GM18909 (cell line): Measurements from ENCODE around the gene CACNA2D3.

Experiments used
- ATAC-seq: cut with Tn5 transposase; IDR thresholded peaks from one replicate; pipeline ENCODE4 v1.9.1; 2021; ENCODE audit warnings: mild to moderate bottlenecking; ENCODE audit not compliant: unreplicated experiment, poor library complexity

Gene CACNA2D3

DNA sequence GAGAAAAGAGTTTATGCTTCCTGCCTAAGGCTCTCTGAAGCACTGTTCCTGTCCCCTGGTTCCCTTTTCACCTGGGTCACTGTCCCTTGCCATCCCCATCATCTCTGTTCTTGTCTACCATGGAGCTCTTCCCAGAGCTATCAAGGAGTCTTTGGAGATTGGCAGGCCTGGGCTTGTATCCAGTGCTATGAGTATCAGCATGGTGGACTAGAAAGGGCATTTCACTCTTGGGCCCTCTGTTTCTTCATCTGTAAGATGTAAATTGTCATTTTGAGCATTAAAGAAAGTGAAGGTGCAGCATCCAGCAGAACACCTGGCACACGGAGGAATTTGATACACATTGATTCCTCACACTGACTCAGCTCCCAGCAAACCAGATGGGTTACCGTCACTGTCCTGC, 388.2 kb downstream of the CACNA2D3 start:
- no peak for ATAC-seq

DNA sequence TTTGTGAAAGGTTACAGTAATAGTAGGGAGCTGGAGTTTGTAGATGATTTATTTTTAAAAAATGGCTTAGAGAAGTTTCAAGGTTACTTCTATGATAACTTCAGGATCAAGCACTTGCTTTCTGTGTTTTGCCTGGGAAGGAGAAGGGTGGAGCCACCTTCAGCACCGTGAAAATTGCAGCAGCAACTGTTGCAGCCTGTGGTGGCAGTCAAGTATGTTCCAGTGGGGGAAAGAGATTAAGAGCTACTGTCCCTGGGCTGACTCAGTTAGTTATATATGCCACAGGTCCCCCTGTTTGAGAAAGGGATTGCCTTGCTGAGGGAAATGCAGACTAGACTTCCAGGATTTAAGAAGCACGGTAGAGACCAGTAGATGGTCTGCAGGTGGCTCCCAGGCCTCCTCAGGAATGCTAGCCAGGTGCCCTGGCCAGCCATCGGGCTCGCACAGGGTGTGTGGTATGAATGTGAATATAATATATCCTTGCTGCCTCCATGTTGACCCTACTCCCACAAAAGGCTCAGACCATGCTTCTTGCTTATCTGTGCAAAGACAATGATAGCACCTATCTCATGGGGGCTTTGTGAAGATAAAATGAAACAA, 389.5 kb downstream of the CACNA2D3 start:
- no peak for ATAC-seq

DNA sequence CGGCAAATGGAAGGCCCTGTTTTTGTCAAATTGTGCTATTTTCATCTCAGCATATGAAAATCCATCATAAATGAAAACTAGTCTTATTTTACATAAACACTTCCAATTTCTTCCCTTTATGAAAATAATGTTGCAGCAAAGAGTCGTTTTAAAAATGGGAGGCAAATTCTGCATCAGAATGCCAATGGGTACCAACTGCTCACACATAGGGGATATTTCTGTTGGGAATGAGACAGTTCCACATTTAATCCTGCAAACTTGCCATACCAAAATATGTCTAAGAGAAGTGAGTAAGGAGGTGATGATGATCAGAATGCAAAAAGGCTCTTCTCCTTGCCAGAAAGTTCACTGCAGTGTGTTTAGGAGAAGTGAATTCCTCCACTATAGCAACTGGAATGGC, 391.7 kb downstream of the CACNA2D3 start:
- no peak for ATAC-seq

DNA sequence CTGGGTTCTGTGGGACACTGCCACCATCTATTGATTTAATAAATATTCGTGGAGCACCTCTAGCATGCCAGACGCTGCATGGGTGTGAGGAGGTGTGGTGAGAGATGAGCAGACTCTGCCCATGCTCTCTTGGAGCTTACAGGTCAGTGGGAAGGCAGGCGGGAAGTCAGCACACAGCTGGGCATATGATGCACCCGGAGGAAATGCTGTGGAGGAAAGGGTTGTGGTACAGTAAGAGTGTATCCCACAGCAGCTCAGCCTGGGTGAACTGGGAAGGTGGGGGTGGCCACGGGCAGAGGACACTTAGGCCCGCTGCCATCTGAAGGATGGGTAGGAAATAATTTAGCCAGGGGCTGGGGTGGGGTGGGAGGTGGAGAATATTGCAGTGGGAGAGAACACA, 392.1 kb downstream of the CACNA2D3 start:
- no peak for ATAC-seq

DNA sequence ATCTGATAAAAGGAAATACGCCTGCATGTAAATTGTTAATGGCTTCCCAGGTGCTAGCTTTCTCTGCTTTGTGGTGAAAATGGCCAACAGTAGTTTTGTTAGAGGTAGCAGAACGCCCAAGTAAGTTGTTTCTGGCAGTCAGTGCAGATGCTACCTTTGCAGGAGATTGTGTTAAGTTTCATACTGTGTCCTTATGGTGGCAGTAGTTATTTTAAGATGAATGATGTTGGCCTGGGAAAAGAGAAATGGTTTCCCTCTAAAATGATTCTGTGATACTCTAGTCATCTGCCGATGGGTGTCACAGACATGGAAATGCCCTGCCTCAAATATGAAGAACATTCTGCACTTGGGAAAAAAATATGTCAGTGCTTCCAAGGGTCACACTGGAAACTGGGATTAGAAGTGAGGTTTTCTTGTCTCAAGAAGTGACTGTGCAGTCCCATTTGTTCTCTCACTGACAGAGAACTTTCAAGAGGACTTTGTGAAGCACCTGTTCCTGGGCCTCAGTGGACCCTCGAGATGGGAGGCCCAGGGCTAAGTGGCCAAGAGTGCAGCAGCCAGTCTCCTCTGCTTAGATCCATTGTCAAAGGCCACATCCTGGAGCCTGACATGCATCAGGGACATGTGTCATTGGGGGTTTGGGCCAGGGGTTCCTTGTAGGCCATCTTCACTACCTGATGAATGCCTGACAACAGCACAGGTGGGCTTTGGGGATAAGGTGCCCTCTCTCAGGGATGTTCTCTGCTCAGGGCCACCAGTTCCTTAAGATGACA, 393.3 kb downstream of the CACNA2D3 start:
- ATAC-seq = no peak

DNA sequence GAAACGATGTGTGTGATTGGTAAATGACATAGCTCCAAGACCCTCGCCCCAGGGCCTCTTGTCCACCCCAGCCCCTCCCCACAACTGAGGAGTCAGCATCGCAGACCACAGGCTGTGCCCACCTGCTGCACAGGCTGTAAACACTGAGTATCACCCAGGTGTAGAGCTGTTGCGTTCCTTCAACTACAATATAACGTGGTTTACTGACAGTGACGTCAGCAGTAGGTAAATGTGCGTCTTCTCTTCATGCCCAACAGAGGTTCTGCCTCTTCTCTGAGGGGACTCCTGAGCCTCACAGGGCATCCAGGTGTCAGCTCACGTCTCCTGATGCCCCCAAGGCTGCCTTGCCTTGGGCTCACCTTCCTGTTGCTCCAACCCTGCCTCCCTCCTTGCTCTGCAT, 395.1 kb downstream of the CACNA2D3 start:
- ATAC-seq = no peak

DNA sequence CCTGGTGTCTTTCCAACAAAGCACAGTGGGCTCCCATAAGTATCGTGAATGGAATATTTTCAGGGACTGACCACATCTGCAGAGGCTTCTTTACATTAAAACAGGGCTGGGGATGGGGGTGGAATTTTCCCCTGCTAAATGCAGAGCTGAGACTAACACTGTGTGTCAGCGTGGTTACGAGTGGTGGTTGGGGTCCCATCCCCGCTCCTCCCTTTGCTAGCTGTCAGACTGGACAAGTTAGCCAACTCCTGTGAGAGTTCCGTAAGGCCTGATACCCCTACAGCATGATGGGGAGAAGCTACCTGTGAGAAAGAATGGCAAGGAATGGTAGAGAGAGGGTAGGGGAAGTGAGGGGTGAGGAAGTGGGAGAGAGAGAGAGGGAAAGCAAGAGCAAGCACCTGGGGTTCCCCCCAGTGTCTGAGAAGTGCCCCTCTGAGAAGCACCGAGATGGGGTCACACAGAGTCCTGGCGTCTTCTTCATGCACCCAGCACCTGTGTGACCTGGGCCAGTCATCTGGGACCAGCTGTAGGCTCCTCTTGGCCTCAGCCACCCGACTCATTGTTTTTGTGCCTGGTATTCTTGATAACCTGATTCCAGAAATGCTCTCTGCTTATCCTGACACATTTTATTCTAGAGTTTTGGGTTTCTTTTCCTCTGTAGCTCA, 395.8 kb downstream of the CACNA2D3 start:
- ATAC-seq = no peak

DNA sequence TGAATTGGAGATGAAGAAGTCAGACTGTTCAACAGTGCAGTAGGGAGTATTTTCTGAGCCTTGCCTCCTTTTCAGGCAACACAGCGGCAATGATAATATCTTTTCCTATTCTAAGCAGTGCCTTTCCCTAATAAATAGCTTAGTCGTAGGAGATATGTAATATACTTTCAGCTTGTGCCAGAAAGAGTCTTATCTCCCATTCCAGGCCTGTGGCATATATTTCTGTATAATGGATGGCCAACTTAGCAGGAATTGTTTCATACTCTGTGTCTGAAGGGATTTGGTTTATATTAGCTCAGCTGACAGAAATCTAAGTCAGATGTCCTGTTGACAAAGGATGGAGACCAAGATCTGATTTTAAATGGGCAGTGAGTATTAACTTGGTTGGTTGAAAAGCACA, 397.1 kb downstream of the CACNA2D3 start:
- no peak for ATAC-seq

DNA sequence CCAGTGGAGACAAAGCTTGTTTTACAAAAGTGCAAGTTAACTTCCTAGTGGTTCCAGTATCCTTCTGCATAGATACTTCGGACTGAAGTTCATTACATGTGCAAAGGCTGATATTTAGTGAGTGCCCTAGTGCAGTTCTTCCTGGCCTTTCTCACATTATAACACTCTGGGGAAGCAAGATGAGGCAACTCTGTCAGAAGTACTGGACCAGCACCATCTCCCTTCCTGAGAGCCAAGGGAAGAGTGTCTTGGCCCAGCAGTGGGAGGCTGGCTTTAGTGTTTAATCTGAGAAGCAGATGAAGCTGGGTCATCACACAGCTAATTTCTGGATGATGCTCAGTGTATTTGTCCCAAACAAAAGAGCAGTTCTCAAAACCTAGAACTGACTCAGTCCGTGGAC, 397.7 kb downstream of the CACNA2D3 start:
- no peak for ATAC-seq

DNA sequence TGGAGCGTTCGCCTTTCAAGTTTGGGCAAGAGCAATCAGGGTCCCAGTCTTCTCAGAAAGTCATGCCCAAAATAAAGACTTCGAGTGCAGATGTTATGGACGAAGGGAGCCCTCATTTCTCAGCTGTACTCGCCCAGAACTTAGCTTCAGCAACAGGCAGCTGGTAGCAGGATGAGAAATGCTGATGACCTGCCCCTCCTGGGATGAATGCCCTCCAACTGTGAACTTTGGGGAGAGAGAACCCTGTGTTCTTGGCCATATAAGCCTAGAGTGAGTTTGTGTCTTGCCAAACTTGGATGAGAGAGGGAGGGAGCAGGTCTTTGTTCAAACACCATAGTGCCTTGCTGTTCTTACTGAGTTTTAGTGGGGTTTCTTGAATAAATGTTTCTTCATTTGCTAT, 405.2 kb downstream of the CACNA2D3 start:
- ATAC-seq = no peak

DNA sequence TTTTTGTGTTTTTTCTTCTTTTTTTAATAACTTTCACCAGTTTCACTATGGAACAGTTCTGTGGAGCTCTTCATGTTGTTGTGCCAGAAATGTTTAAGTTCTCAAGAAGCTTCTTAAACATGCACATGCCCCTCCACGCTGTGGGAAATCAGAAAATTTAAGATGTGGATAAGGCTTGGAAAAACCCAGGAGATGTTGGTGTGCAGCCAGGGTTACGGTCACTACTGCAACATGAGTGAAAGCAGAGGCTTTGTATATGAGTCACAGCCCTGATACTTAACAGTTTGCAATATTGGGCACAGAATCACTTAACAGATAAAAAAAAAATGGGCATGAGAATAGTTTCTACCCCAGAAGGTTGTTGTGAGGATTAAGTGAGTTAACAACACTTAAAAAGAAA, 405.6 kb downstream of the CACNA2D3 start:
- ATAC-seq = no peak

DNA sequence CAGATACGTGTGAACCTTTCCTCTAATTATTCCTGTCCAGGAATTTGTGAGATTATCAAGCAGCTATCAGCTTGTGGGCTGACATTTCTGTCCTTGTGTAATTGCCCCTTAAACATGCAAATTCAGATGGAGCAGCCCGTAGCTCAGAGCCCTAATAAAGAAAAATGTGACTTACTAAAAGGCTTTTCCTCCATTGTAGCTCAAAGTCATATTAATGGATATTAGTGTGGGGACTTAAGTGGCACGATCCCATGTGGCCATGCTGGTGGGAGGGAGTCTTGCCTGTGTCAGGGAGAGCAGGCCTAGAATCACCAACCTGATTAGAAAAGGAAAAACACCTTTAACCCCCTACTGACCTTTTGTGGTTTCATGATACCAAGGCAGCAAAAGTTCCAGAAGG, 406.3 kb downstream of the CACNA2D3 start:
- ATAC-seq = no peak

DNA sequence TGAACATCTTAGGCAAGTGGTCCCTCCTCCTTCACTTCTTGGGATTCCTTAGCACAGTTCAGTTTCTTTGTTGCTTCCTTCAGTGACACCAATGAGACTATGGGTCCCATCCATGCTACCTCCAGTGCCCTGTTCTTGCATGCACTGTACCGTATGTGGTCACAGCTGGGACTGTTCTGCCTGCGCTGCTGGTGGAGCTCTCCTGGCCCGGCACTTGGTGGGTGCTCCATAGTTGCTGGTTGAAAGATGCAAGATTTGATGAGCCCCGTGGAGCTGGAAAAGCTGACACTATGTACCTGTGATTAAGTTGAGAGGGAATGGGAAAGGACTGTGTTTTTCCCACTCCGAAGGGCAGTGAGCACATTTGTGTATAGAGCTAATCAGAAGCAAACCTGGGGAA, 407.7 kb downstream of the CACNA2D3 start:
- ATAC-seq = no peak

DNA sequence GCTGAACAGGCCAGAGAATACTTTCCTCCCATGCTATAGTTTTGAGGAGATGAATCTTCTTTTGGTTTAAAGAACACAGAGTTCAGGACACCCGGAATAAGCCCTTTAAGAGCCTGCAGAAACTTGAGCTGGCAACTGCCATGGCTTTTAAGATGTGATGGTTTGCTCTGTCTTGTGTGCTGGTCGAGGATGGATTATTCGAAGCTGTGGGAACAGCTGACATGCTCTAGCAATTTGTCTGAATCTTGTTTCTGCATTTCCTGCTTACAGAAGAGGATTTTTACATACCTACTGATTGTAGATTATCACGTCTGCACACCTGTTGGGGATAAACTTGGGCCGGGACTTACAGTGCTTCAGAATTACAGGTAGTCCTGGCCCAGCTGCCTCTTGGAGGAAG, 408.6 kb downstream of the CACNA2D3 start:
- ATAC-seq = no peak

DNA sequence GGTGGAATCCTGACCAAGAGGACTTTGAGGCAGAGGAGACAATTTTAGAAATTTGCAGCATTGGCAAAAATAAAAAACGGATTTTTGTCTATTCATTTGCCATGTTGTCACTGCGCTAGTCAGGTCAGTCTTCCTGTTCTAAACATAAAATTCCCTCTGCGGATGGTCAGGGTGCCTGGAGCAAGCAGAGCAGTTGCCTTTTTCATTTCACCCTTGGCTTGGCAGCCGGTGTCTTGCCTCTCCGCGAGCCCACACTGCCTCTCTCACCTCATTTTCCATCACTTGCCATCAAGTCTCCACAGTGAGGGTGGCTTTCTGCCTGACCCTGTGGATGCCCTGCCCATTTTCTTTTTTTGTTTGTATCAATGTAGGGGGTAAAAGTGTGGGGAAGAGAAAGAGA, 409.4 kb downstream of the CACNA2D3 start:
- no peak for ATAC-seq

DNA sequence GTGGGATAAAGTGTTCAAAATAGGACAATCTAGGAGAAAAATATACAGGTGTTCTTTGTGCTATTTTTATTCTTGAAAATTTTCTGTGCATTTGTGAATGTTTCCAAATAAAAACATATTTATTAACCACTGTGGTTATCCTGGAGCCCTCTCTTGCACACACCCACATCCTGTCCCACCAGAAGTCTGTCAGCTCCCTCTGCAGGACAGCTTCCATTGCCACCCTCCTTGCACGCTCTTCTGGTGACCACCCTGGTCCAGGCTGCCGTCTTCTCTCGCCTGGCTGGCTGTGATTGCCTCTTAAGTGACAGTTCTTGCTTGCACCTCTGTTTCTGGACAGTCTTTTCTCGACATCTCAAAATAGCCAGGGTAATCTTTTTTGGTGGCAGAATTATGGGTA, 411.5 kb downstream of the CACNA2D3 start:
- ATAC-seq = no peak

DNA sequence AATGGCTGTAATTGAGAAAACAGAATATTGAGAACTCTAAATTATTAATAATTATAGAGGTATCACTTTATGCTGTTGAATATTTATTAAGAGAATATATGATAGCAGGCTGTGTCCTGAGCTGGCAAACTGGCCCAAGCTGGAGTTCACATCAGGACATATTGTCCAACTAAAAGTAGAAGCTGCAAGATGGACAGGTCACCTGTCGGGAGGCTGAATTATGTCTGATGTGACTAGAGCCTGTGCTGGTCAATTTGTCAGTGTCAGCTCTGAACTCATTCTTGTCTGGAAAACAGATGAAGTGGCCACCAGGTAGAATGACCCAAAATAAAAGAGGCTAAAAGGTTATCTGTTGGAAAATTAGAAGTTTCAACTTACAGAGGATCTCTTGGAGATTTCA, 413.3 kb downstream of the CACNA2D3 start:
- ATAC-seq = no peak

DNA sequence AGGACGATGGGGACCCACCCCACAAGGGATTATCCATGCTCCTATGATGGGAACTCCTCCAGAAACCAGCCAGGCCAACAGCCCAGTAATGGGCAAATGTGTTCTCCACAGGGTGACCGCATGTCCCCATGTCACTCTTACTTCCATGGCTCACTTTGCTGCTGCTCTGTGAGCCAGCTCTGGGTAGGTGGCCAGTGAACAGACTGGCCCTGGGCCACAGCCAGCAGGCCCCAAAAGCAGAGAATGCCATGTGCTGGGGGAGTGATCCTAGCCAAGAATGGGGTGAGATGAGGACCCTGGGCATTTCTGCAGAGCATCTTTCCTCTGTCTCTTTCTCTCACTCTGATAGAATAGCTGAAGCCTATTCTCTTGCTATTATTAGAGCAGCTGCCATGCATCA, 414.1 kb downstream of the CACNA2D3 start:
- ATAC-seq = no peak

DNA sequence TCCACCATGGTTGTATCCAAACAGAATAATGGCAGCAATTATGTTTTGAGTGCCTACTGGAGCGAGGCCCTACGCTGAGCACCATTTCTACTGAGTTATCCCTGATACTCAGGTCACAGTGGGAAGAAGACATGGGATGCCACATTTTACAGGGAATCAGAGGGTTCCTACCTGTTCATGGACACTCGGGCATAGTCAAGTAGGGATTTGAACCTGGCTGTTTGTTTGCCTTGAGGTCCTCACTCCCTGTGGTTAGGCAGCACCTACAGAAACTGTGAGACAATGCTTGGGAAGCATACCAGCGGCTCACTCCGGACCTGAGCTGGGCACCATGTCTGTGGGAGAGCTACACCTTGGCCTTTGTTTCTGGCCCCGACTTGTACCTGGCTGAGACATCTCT, 415.2 kb downstream of the CACNA2D3 start:
- no peak for ATAC-seq

DNA sequence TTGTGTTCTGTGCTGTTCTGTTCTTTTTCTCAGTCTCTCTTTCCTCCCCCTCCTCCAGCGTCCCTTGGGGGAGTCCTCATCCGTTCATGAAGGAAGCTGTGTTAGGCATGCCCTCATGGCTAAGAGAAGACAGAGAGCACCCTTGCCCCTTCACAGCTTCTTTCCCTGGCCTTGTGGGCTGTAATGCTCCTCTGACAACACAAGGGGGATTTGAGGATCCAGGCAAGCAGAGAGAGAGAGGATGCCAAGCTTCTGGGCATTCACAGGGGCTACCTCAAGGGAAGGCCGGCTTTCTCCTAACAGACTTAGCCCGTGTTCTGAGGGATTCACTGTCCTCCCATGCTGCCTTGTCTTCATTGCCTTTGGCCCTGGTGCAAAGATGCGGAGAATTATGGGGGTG, 416.0 kb downstream of the CACNA2D3 start:
- no peak for ATAC-seq

DNA sequence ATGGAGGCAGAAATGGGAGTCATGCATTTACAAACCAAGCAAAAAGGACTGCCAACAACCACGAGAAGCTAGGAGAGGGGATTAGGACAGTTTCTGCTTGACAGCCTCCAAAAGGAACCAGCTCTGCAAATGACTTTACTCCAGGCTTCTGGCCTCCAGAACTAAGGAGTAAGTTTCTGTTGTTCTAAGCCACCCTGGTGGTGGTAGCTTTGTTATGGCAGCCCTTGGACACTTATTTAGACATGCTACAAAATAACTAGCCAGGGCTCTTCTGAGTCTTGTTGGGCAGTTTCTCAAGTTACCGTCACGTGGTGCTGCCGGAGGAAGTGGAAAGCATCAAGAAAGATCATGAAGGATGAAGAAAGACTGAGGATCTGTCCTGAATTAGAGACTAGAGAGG, 419.0 kb downstream of the CACNA2D3 start:
- no peak for ATAC-seq

DNA sequence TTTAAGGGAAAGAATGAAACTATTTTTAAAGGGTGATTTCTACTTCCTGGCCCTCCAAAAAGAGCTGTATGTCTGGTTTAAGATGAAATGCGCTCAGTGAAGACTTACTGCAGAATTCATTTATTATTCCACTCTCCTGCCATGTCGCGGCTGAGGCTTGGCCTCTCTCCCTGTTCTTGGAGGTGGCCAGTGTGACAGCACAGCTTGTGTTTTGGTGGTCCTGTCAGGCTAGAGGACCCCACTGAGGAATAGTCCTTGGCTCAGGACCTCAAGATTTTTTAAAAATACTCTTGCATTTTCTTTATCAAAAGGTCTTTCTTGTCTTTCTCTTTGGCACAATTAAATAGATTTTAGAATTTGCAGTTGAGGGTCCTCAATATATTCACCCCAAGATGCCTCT, 421.1 kb downstream of the CACNA2D3 start:
- no peak for ATAC-seq
